NT2/D1 (cell line): ENCODE results near the gene SPANXN3.

Experiments used
- YY1 ChIP-seq: IDR thresholded peaks from 2 replicates; pipeline ENCODE4 v1.6.1; 2011; ENCODE audit not compliant: insufficient read length, insufficient read depth
- ZNF274 ChIP-seq: IDR thresholded peaks from 2 replicates; pipeline ENCODE4 v1.6.1; 2011; ENCODE audit warnings: mild to moderate bottlenecking, low read depth, low read length

GRCh38 chrX:143461606-143462005 is 55.7 kb downstream of the SPANXN3 start:
- no peak for TF ChIP-seq YY1
- no peak for TF ChIP-seq ZNF274
